HG02938 (cell line): ENCODE results near the gene TSHZ3.

Source experiments
- ATAC-seq: cut with Tn5 transposase; IDR thresholded peaks from one replicate; pipeline ENCODE4 v1.9.1; 2021; ENCODE audit warnings: mild to moderate bottlenecking, moderate library complexity; ENCODE audit not compliant: unreplicated experiment

TSHZ3 gene

GRCh38 chr19:31315652-31316051 is 33.6 kb downstream of the TSHZ3 start:
- ATAC-seq: no peak

- ATAC-seq: no peak
Measured at GRCh38 chr19:31314849-31315629, 34.2 kb downstream of the TSHZ3 start.

- ATAC-seq: no peak
Measured at GRCh38 chr19:31314156-31314555, 35.1 kb downstream of the TSHZ3 start.

- no peak for ATAC-seq
Measured at GRCh38 chr19:31313291-31314030, 35.8 kb downstream of the TSHZ3 start.

- ATAC-seq: no peak
Measured at GRCh38 chr19:31312677-31313244, 36.5 kb downstream of the TSHZ3 start.

GRCh38 chr19:31312009-31312676 is 37.1 kb downstream of the TSHZ3 start:
- ATAC-seq: no peak

GRCh38 chr19:31310432-31311133 is 38.7 kb downstream of the TSHZ3 start:
- no peak for ATAC-seq

GRCh38 chr19:31308781-31309180 is 40.5 kb downstream of the TSHZ3 start:
- ATAC-seq: no peak

- ATAC-seq: no peak
Measured at GRCh38 chr19:31307071-31307669, 42.1 kb downstream of the TSHZ3 start.

GRCh38 chr19:31306006-31306753 is 43.1 kb downstream of the TSHZ3 start:
- ATAC-seq: no peak

- no peak for ATAC-seq
Measured at GRCh38 chr19:31304831-31305312, 44.4 kb downstream of the TSHZ3 start.

GRCh38 chr19:31303262-31303815 is 45.9 kb downstream of the TSHZ3 start:
- ATAC-seq: no peak

- no peak for ATAC-seq
Measured at GRCh38 chr19:31301306-31301980, 47.8 kb downstream of the TSHZ3 start.

GRCh38 chr19:31300422-31300821 is 48.8 kb downstream of the TSHZ3 start:
- no peak for ATAC-seq

GRCh38 chr19:31299665-31300064 is 49.6 kb downstream of the TSHZ3 start:
- ATAC-seq: no peak

GRCh38 chr19:31297991-31298390 is 51.2 kb downstream of the TSHZ3 start:
- ATAC-seq: no peak

GRCh38 chr19:31296741-31297390 is 52.4 kb downstream of the TSHZ3 start:
- ATAC-seq: no peak

GRCh38 chr19:31294189-31294588 is 55.0 kb downstream of the TSHZ3 start:
- ATAC-seq: no peak
